HG03175 (cell line): ENCODE results near the gene SUPT20H.

Source experiments
- ATAC-seq: cut with Tn5 transposase; IDR thresholded peaks from one replicate; pipeline ENCODE4 v1.9.1; 2021; ENCODE audit warnings: mild to moderate bottlenecking, moderate library complexity; ENCODE audit not compliant: unreplicated experiment

SUPT20H gene

DNA sequence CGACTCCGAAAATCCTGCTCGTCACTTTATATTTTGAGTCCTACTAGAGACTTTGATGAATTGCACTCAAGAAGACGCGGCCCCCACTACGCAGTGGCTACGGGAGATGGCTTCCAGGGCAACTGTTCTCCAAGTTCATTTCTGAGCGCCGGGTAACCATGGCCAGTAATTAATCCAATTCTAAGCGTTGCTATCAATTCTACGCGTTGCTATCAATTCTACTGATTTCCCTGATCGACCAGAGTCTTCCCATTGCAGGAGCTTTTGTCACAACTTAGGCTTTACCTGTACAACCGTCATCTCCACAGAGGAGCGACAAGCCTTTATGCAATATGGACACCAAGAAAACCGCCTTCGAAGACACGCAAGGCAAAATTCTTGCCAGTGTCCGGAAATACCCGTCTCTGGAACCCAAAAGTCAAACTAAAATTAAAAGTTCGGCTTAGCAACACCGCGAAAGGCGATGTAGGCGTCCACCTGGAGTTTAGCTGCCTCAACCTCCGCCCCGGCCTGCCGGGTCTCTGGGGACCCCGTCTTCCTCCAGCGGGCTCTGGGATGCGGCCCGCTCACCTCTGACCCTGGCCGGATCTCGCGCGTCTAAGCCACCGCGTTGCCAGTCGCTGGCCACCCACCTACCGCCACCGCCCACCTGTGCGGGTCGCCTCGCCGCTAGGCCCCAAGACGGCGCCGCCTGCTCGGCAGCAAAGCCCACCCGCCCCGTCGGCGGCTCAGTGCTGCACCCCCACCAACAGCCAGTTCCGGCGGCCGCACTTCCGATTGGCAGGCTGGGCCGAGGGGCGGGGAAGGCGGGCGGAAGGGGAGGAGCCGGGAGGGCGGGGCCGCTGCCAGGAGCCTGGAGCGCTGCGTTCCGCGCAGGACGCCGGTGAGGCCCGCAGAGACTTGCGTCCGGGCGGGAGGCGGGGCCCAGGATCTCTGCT is at the start of gene SUPT20H:
Gene SUPT20H, minus strand, starts transcription at position 779 of the 938 bp plus-strand sequence. CDS start 8,198 bp downstream, outside the sequence.
- peak; percentile 97 for ATAC-seq

DNA sequence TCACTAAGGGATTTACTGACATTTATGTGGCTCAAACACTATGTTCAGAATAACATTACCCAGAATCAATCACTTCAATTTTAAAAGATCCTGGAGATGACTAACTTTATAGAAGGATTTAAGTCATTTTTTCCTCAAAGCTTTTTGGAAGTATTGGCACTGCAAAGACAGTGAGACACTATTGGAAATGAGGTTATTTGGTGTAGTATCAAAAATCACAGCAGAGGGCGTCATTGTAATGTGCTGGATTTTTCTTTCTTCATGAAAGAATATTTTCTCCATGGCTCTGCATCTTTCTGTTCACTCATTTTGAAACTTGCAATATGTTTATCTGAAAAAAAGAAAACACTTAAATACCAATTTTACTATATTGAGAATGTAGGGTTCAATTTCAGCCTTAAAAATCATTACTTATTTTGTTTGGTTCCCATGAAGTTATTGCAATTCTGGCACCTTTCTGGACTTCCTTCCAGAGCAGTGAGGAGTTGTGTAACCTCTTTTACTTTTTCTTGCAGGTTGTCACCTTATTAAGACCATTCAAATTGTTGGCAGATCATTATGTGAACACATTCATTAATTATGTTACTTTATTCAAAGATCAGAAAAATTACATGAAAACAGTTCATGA is 49.7 kb upstream of the SUPT20H start:
- ATAC-seq: no peak

DNA sequence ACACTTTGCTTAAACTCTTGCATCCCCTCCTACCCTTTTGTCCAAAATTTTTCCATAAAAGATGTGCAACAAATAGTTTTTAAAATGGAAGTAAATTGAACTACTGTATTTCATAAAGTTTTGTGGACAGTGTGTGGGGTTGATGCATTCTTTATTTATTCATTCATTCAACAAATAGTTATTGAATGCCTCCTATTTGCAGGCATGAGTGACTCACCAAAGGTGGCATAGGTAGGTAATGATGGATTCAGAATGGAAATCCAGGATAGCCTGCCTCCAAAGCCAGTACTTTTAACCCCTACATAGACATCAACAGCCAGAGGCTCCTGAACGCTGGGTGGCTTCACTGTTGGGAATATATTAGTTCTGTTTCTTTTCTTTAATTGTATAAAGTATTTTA is 48.4 kb upstream of the SUPT20H start:
- ATAC-seq: no peak

DNA sequence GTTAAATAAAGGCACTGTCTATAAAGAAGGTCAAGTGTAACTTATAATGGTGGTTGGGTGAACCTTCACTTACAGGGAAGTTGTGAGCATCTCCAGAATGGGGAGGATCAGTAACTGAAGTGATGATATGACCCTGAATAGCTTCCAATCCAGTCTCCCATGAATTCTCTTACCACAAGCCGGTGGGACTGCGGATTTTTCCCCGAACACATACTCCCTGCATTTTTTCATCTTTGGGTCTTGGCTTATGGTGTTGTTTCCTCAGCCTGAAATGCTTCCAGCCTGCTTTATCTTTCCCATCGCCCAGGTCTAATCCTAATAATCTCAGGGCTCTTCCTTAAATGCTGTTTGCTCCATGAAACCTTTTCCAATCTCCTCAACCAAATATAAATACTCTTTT is 48.0 kb upstream of the SUPT20H start:
- ATAC-seq: no peak

DNA sequence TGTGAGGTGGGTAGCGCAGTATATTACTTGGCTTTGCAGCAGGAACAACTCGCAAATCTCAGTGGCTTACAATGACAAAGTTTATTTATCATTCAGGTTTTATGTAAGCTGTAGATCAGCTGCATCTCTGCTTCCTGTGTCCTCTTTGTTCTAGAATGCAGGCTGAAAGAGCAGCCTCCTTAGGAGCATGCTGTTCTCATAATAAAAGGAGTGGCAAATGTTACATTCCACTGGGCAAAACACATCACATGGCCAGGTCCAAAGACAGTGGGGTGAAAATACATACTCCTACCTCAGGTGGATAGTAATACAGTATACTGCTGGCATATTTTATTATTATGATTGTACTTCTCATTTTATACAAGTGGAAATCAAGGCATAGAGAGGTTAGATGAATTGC is 47.2 kb upstream of the SUPT20H start:
- ATAC-seq: no peak

DNA sequence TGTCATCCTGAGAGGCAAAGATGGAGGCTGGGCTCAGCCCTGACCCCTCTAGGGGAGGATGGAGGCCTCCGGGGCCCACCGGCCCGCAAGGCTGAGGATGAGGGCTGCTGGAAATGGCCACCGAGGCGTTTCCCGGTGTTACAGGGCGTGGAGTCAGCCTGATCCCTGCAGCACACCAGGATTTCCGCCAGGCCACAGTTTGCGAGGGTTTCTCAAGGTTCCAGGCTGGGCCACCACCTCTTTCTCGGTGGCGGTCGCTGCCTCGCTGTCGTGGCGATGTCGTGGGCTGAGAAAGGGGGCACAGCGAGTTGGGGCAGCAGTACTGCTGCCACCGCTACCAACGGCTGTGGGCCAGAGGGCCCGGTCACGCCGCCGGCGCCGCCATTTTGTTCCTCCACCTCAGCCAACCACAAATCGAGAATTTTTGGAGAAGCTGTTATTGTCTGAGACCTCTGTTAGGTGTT is 45.8 kb upstream of the SUPT20H start, which contains the start of gene CSNK1A1L:
Gene CSNK1A1L, minus strand, starts transcription at position 414 of the 464 bp plus-strand sequence. Its CDS starts 408 bp downstream, at position 6.
- no peak for ATAC-seq

DNA sequence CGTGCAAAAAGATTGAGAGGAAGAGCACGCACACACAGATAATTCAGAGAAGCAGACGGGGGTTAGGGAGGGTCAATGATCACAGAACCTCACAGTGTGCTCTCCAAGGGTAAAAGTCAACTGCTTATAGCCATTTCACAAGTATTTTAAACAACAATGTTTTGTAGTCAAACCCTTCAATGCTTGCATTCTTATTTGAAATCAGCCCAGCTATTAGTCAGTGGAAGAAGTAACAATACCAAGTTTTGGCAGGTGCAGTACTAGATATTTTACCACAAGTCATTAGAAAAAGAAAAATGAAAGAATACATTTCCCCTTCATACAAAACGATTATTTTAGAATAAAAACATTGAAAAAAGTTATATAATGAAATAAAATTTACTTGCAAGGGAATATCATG is 43.4 kb upstream of the SUPT20H start:
- ATAC-seq: no peak

DNA sequence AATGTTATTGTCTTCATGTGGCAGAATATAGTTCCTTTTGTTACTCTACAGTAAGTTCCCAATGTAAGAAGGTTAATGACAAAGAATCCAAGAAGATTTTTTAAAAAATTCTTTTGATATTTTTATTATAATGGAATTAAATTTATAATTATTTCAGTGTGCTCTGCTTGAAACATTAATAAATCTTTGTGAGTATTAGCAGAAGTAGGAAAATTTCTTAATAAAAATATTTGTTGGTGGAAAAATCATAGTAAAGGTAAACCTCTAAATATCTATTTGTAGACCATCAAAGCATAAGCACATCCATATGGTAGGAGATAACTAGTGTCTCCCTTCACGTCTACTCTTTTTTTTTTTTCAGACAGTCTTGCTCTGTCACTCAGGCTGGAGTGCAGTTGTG is 41.7 kb upstream of the SUPT20H start:
- no peak for ATAC-seq

DNA sequence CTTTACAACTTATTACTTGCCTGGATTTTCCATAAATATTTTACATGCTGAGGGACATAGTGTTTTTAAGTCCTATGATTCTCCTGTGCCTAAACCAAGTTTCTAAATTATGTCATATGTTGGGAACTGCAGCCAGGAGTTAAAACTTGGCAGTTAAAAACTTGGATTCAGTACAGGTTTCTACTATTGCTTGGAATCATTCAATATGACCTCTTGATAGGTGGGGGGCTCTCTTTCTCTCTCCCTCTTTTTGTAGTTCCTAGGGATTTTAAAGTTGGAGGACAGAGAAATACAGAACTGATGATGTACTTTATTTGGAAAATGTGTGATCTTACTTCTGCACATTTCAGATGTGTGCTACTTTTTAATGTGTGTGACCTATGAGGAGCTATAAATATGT is 41.2 kb upstream of the SUPT20H start:
- ATAC-seq: no peak

DNA sequence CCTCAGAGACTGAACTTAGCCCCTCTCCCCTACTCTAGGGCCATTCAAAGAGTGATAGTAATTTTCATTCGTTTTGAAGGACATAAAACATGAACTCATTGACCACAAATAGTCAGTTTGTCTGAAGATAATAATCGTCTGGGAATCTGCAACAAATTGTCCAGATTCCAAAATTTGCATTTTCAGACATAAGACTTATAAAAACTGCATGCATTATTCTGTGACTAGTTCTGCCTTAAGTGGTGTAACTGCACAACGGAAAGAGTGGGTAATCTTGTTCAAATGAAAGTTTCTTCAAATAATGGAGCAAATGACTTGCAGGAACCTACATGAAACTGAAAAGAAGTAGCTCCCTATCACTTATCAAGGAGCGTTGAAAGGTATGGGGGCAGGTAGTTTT is 37.6 kb upstream of the SUPT20H start:
- ATAC-seq: no peak

DNA sequence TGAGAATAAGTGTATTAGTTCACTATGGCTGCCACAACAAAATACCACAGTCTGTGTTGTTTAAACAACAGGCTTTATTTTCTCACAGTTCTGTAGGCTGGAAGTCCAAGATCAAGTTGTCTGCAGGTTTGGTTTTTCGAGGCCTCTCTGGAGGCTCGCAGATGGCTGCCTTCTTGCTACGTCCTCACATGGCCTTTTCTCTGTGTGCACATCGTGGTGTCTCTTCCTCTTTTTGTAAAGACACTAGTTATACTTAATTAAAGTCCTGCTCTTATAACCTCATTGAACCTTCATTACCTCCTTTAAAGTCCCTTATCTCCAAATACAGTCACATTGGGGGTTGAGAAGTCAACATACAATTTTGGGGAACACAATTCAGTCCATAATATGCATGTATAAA is 35.4 kb upstream of the SUPT20H start:
- ATAC-seq: no peak

DNA sequence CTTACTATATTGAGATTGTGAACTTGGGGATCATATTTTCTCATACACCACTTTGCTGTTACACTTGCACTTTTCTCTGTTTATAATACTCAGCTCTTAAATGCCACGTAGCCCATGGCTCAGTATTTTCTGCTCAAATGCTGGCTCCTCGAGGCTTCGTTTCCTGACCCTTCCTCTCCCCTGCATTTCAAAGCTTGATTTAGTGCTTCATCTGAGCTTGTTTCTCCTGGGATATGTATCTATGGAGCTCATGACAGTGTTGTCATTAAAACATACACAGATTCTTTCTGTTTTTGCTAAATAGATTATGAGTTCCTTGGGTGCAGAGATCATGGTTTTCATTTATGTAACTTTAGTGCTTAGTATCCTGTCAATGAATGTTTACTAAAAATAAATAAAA is 34.6 kb upstream of the SUPT20H start:
- no peak for ATAC-seq

DNA sequence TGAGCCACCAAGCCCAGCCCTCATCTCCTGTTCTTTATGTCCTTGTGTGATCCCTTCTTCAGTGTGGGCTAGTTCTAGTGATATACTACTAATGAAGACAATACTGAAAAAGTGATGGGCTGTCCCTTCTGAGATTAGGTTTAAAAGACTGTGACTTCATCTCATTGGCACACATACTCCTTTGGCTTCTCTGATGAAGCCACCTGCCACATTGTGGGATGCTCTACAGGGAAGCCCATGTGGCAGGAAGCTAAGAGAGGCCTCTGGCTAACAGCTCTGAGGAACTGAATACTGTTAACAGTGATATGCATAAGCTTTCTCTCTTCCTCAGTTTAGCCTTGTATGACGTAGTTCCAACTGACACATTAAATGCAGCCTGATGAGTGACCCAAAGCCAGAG is 32.3 kb upstream of the SUPT20H start:
- ATAC-seq: no peak

DNA sequence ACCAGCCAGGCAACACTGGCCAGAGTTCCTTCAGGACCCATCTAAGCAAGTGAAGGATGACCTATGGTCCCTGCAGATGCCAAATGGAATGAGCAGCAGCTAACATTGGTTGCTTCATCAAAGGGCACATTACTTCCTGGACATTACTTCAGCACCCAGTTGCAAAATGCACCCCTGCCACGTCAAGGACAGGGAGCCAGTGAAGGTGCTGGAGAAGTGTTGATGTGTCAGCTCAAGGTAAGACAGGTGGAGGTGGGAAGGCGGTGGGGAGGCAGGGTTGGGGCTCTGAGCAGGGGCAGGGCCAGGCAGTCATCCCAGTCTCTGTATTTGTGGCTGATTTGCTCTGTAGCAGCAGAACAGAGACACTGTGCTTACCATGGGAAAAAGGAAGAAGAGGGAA is 31.4 kb upstream of the SUPT20H start:
- no peak for ATAC-seq

DNA sequence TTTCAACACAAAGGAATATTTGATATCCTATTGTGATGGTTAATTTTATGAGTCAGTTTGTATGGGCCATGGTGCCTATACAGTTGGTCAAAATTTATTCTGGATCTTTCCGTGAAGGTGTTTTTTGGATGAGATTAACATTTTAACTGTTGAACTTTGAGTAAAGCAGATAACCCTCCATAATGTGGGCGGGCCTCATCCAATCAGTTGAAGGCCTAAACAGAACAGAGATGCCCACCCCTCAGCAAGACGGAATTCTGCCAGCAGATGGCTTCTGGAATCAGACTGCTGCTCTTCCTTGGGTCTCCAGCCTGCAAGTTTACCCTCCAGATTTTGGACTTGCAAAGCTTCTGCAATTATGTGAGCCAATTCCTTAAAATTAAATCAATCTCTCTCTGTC is 30.0 kb upstream of the SUPT20H start:
- no peak for ATAC-seq

DNA sequence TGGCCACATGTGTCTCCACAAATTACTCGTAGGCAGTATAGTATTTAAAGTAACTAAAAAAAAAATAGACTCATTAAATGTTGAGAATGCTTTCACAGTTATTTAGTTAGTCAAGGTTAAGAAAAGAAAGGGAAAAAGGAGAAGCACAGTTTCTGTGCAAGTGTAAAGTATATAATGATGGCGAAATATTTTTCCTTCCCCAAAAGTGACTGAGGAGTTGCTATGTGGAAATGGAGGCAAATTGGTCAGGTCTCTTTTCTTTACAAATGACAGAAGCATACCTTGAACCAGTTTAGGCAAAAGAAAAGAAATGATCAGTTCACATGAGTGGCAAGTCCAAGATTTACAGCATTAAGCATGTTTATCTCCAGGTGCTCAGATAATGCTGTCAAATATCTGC is 28.0 kb upstream of the SUPT20H start:
- ATAC-seq: no peak

DNA sequence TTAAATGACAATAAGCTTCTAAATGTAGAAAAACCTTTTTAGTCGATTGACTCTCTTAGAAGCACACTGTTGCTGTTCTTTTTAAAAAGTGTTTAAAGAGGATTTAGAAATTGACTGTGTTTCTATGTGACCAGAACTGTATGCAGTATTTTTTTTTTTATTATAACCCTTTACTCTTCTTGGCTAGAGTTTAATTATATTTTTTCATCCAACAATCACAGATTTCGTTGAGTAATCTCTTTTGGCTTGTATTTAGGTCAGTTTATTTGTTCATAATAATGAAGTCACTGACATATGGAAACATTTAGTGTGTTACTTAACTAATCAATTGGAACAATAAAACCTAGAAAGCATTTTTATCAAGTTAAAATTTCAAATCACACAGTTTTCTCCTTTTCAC is 26.1 kb upstream of the SUPT20H start:
- no peak for ATAC-seq

DNA sequence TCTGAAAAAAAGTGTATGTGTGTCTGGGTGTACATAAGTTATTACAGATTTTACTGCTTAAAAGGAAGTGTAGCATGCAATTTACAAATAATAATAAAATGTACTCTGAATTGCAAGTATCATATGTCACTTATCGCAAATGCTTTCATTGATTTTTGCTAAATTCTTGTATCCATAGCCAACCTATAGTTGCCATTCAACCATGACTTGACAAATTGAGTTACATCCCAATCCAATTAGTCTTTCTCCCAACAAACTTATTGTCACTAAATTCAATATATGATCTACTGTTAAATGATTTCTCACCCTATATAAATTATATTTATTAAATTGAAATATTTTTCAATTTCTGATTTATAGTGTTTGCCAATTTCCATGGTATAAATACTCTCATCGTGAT is 17.3 kb upstream of the SUPT20H start:
- ATAC-seq: no peak

DNA sequence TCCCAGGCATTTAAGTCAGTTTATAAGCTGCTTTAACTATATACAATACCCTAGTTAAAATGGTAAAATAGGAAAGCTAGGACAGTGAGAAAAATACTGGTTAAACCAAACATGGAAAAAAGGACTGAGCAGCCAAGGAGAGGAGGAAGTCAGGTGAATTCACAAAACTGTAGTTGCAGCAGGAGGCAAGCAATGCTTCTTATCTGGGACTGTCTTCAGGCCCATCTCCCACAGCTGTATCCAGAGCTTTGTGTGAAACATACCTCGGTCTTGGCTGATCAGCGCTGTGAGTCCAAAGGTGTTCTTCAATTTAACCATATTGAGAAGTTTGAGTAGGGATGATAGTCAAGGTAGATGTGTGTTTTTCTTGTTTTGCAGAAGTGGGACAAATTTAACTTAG is 15.7 kb upstream of the SUPT20H start:
- no peak for ATAC-seq

DNA sequence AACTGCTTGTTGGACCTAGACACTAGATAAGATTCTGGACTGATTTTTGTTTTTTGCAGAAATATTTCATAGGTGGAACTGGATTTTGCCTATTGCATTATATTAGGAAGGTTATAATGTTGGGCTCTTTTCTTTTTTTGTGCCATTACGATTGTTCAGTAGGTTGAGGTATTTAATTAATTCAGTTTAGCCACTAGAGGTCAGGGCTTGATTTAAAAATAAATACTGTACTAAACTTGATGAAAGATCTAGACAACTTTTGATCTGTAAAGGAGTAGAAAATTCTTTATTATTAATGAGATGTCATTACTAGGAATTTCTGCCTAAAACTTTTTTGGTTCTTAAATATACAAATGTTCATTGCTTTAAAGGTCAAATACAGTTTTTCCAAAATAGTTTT is 15.2 kb upstream of the SUPT20H start:
- ATAC-seq: no peak

DNA sequence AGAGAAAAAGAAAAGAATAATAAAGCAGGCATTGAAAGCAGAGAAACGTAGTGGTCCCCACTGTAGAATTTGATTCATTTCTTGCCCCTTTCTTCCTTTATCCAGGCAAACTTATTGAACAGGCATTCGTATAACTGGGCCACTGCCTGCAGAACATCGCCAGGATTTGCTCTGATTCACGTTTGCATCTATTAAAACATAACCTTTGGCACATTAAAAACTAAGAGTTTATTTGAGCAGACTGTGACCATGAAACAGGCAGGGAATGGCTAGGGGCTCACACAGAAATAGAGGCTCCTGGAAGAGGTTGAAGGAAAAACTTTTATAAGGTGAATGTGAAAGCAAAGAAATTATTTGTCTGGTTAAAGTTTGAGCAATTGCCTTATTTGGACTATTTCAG is 12.5 kb upstream of the SUPT20H start:
- no peak for ATAC-seq

DNA sequence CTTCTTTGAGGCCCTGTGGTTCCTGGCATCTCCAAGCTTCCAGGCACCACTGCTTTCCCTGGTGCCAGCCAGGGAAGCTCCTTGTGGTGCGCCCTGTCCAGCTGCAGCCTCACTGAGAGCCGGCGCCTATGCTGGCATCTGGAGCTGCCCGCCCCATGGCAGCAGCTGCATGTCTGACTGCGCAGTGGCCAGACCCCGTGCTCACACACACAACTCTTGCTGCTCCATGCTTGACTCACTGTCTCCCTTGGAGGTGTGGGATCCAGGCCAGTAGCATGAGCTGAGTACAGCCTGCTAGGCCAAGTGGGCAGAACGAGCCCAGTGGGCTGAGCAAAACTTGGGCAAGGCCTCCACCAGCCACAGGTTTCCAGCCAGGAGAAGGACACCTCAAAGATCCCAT is 11.5 kb upstream of the SUPT20H start:
- ATAC-seq: no peak
